Measurements from ENCODE around the gene CENPU.

CENPU gene

GRCh38 chr4:184702114-184702513 lies 31.8 kb downstream of the CENPU start:
- no peak for DNase-seq

GRCh38 chr4:184699941-184700340 lies 34.0 kb downstream of the CENPU start:
- DNase-seq, result no peak

GRCh38 chr4:184697956-184698355 lies 35.9 kb downstream of the CENPU start:
- DNase-seq, result no peak

- no peak for DNase-seq
Observed at GRCh38 chr4:184695178-184695896, 38.6 kb downstream of the CENPU start.

GRCh38 chr4:184694412-184694956 lies 39.4 kb downstream of the CENPU start:
- no peak for DNase-seq

GRCh38 chr4:184693056-184693455 lies 40.8 kb downstream of the CENPU start:
- DNase-seq, result no peak

GRCh38 chr4:184689681-184690080 lies 44.2 kb downstream of the CENPU start:
- DNase-seq, result no peak

GRCh38 chr4:184688447-184688846 lies 45.4 kb downstream of the CENPU start:
- no peak for DNase-seq

- no peak for DNase-seq
Observed at GRCh38 chr4:184688005-184688404, 45.9 kb downstream of the CENPU start.

- DNase-seq, result peak; percentile 99
Observed at GRCh38 chr4:184684491-184685189, 49.3 kb downstream of the CENPU start.

- no peak for DNase-seq
Observed at GRCh38 chr4:184681916-184682315, 52.0 kb downstream of the CENPU start.

GRCh38 chr4:184680698-184681097 lies 53.2 kb downstream of the CENPU start:
- DNase-seq, result no peak

GRCh38 chr4:184675821-184676492 lies 57.9 kb downstream of the CENPU start:
- peak; percentile 48 for DNase-seq

- DNase-seq, result no peak
Observed at GRCh38 chr4:184675018-184675417, 58.9 kb downstream of the CENPU start.

- DNase-seq, result no peak
Observed at GRCh38 chr4:184674011-184674410, 59.9 kb downstream of the CENPU start.

- DNase-seq, result no peak
Observed at GRCh38 chr4:184672741-184673140, 61.2 kb downstream of the CENPU start.

- DNase-seq, result no peak
Observed at GRCh38 chr4:184671101-184671500, 62.8 kb downstream of the CENPU start.

GRCh38 chr4:184669251-184669650 lies 64.6 kb downstream of the CENPU start:
- DNase-seq, result no peak

GRCh38 chr4:184668511-184669114 lies 65.3 kb downstream of the CENPU start:
- DNase-seq, result no peak

- DNase-seq, result no peak
Observed at GRCh38 chr4:184668096-184668495, 65.8 kb downstream of the CENPU start.

- DNase-seq, result no peak
Observed at GRCh38 chr4:184666670-184667069, 67.2 kb downstream of the CENPU start.

GRCh38 chr4:184664445-184665210 lies 69.3 kb downstream of the CENPU start:
- DNase-seq, result peak; percentile 80
